Upper lobe of left lung (tissue), 6 donors: ENCODE results near the gene THEM5. TPM values are rescaled to one million over a fixed set of nuclear protein-coding genes. Genes with fewer than 3 reads are reported as not detected.
A peak's percentile ranks its signal among the peaks of the same experiment; 100 is the strongest.
"Not testable (repeated sequence)": the region's sequence is repeated elsewhere in the genome, so short reads cannot be mapped to it uniquely, and the experiment has no call there.

Source experiments
- ATAC-seq, 2 donors: fragments of 200-7000 bp; cut with Tn5 transposase; one replicate each; pipeline ENCODE4 v1.9.1; 2022; ENCODE audit warnings: mild to moderate bottlenecking in 2 of 2, moderate library complexity in 2 of 2; ENCODE audit not compliant: low FRiP score in 2 of 2
- DNase-seq, 2 donors: peaks; one replicate each; pipeline ENCODE4 v3.0.0-alpha.2; 2019 to 2020
- H3K27ac ChIP-seq, 4 donors: fragments of 200-600 bp; sonication (generic); one replicate each; pipeline ENCODE4 v1.5.1; 2016 to 2019
- H3K27me3 ChIP-seq, 4 donors: fragments of 200-600 bp; sonication (generic); one replicate each; pipeline ENCODE4 v1.5.1; 2017 to 2019
- H3K36me3 ChIP-seq, 4 donors: fragments of 200-600 bp; sonication (generic); one replicate each; pipeline ENCODE4 v1.5.1; 2016 to 2019
- H3K4me1 ChIP-seq, 4 donors: fragments of 200-600 bp; sonication (generic); one replicate each; pipeline ENCODE4 v1.5.1; 2018 to 2019
- H3K4me3 ChIP-seq, 4 donors: fragments of 200-600 bp; sonication (generic); one replicate each; pipeline ENCODE4 v1.5.1; 2017 to 2019; ENCODE audit warnings: mild to moderate bottlenecking in 2 of 4, moderate library complexity in 1 of 4
- H3K9me3 ChIP-seq, 4 donors: fragments of 200-600 bp; sonication (generic); one replicate each; pipeline ENCODE4 v1.5.1; 2018 to 2019
- CTCF ChIP-seq, 6 experiments: fragments of 450-650 bp in 4 of 6; fragments of 200-600 bp in 2 of 6; sonication (generic) in 2 of 6; IDR thresholded peaks; one replicate each; pipeline ENCODE4 v1.5.1; 2016 to 2019; ENCODE audit warnings: antibody characterized with exemption in 6 of 6
- EP300 ChIP-seq, 4 donors: sonication (generic); formaldehyde crosslinking; IDR thresholded peaks; one replicate each; pipeline ENCODE4 v1.5.1; 2017; ENCODE audit warnings: antibody characterized with exemption in 4 of 4, control low read depth in 2 of 4
- POLR2A ChIP-seq, 4 donors: fragments of 450-650 bp; IDR thresholded peaks; one replicate each; pipeline ENCODE4 v1.5.1; 2016 to 2017; ENCODE audit warnings: antibody characterized with exemption in 4 of 4, mild to moderate bottlenecking in 2 of 4
- POLR2AphosphoS5 ChIP-seq, 2 donors: sonication (generic); formaldehyde crosslinking; IDR thresholded peaks; one replicate each; pipeline ENCODE4 v1.5.1; 2017; ENCODE audit warnings: antibody characterized with exemption in 2 of 2
- WGBS, 2 donors: methylation state at CpG; one replicate each; pipeline ENCODE4 v1.1.5; 2017 to 2018; 5-methylcytosine and 5-hydroxymethylcytosine counted together
- total RNA-seq, 6 donors: library from RNA; depleted of rRNA in 4 of 6; stranded (reverse); fragments of >200 nt in 4 of 6; gene quantifications; one replicate each; pipeline versions ENCODE4 v1.1.0 to v1.2.1, GENCODE V29; 2016 to 2021
- donor health status: DM: no; HTN: no; CAD: no; lungs with moderate emphysema.
- donor health status: DM: no; HTN: yes; CAD: no; lungs with severe emphysema.

The THEM5 gene
- total RNA-seq, 6 donors from 2014 or later, result not detected

GRCh38 chr1:151875419-151876097 lies 22.0 kb upstream of the THEM5 start:
- 97% methylated on average over 1 of the region's 1 CpG for WGBS, 2 donors
- Histone ChIP-seq H3K27ac (no peak overlapping the region), H3K4me3 (no peak overlapping the region), H3K4me1 (no peaks in the 10 kb centered on the region), H3K27me3 (no peaks in the 10 kb centered on the region), H3K9me3 (no peaks in the 10 kb centered on the region), H3K36me3 (peaks cover 4 to 33% (median 6%) of the 10 kb centered on the region in 4 donors)
- DNase-seq (no peak), ATAC-seq (no peak)
- TF ChIP-seq EP300 (IDR thresholded peaks at IDR 0.05), result no peak
- no peak for TF ChIP-seq CTCF (IDR thresholded peaks at IDR 0.05)
- no peak for TF ChIP-seq POLR2A (IDR thresholded peaks at IDR 0.05)
- TF ChIP-seq POLR2AphosphoS5 (IDR thresholded peaks at IDR 0.05), result no peak

GRCh38 chr1:151872776-151873175 lies 19.3 kb upstream of the THEM5 start:
- 64 to 73% methylated on average over 7 to 9 of the region's 9 CpGs for WGBS, 2 donors
- not testable (repeated sequence) for DNase-seq, H3K27ac ChIP-seq, H3K4me3 ChIP-seq, H3K9me3 ChIP-seq, H3K4me1 ChIP-seq, ATAC-seq, H3K27me3 ChIP-seq
- peaks cover 4 to 33% (median 5%) of the 10 kb centered on the region in 4 donors for H3K36me3 ChIP-seq

DNA sequence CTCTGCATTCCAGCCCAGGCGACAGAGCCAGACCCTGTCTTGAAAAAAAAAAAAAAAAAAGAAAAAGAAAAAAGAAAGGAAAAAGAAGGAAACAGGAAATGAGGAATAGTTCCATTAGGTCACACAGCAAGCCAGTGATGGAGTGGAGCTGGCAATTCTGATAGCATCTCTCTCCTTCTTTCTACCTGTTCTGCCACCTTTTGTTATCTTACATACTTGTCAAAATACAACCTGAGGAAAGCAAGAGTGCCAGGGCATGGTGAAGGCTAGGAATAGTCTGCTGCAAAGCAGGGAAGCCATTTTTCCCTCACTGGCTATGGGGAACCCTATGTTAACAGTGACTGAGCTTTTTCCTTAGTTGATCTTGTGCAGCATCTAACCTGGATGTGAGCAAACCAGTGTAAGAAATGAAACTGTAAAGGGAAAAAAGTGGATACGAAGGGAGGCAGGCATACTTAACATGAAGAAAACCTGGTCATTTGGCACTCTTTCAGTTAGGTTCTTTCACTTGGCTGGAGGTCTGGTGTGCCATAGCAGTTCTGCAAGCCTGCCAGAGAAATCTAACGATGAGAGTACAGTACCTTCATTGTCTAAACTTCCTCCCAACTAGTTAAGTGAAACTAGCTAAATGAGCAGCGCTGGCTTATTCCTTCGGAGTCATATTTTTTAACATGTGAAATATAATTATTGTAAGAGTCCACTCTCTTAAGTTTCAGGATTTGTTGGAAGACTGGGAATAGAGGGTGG lies 17.9 kb upstream of the THEM5 start:
- WGBS, 2 donors, result 57 to 65% methylated on average over 5 of the region's 5 CpGs
- DNase-seq, result no peak
- no peak overlapping the region for H3K27ac ChIP-seq

GRCh38 chr1:151868486-151868885 lies 15.0 kb upstream of the THEM5 start:
- H3K27me3 ChIP-seq, result no peaks in the 10 kb centered on the region
- peaks cover 0 to 6% (median under 1%) of the 10 kb centered on the region in 4 donors for H3K36me3 ChIP-seq
- no peak for ATAC-seq
- no peak for TF ChIP-seq POLR2AphosphoS5 (IDR thresholded peaks at IDR 0.05)
- TF ChIP-seq POLR2A (IDR thresholded peaks at IDR 0.05), result no peak
- no peak for TF ChIP-seq CTCF (IDR thresholded peaks at IDR 0.05)
- TF ChIP-seq EP300 (IDR thresholded peaks at IDR 0.05), result no peak
- H3K4me3 ChIP-seq, result no peak overlapping the region
- H3K27ac ChIP-seq, result no peak overlapping the region
- DNase-seq, result no peak
- WGBS, 2 donors, result 34 to 41% methylated on average over 3 of the region's 3 CpGs
- H3K9me3 ChIP-seq, result no peaks in the 10 kb centered on the region
- H3K4me1 ChIP-seq, result peaks cover 0 to 6% (median 0%) of the 10 kb centered on the region in 4 donors

More for the DNA sequence above, 17.9 kb upstream of the THEM5 start:
- no peak for ATAC-seq
- Histone ChIP-seq H3K4me1 (peaks cover 0 to 6% (median 0%) of the 10 kb centered on the region in 4 donors), H3K4me3 (no peak overlapping the region), H3K9me3 (no peaks in the 10 kb centered on the region), H3K36me3 (peaks cover 4 to 25% (median 5%) of the 10 kb centered on the region in 4 donors), H3K27me3 (no peaks in the 10 kb centered on the region)
- no peak for TF ChIP-seq CTCF (IDR thresholded peaks at IDR 0.05)
- TF ChIP-seq POLR2AphosphoS5 (IDR thresholded peaks at IDR 0.05), result no peak
- no peak for TF ChIP-seq EP300 (IDR thresholded peaks at IDR 0.05)
- TF ChIP-seq POLR2A (IDR thresholded peaks at IDR 0.05), result no peak

DNA sequence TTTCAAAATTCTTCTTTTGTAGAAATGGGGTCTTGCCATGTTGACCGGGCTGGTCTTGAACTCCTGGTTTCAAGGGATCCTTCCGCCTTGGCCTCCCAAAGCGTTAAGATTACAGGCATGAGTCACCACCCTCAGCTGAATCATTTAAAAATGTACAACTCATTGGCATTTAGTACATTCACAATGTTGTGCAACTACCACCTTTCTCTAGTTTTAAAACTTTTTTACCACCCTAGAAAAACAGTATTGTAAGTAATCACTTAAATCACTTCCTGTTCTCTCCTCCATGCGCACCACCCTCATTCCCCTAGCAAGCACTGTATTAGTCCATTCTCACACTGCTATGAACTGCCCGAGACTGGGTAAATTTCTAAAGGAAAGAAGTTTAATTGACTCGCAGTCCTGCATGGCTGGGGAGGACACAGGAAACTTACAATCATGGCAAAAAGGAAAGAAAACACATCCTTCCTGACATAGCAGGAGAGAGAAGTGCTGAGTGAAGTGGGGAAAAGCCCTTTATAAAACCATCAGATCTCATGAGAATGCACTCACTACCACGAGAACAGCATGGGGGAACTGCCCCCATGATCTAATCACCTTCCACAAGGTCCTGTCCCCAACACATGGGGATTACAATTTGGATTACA lies 14.4 kb upstream of the THEM5 start:
- 53 to 55% methylated on average over 7 of the region's 7 CpGs for WGBS, 2 donors
- Histone ChIP-seq H3K27ac (no peak overlapping the region), H3K36me3 (no peaks in the 10 kb centered on the region), H3K4me3 (no peak overlapping the region), H3K27me3 (no peaks in the 10 kb centered on the region), H3K4me1 (peaks cover 0 to 6% (median 0%) of the 10 kb centered on the region in 4 donors), H3K9me3 (no peaks in the 10 kb centered on the region)
- ATAC-seq (peak in 1 of 2 donors; percentile 67), DNase-seq (no peak)
- TF ChIP-seq EP300 (IDR thresholded peaks at IDR 0.05) (no peak), POLR2A (IDR thresholded peaks at IDR 0.05) (no peak), POLR2AphosphoS5 (IDR thresholded peaks at IDR 0.05) (no peak), CTCF (IDR thresholded peaks at IDR 0.05) (no peak)
